Endothelial cell of umbilical vein (primary cell): ENCODE results near the gene ISM2. TPM values are rescaled to one million over a fixed set of nuclear protein-coding genes. Genes with fewer than 3 reads are reported as not detected.

Experiments used
- BruUV-seq: library from RNA; stranded (reverse); fragments of 400-500 nt; replicated peaks from 2 replicates; lab custom pipeline; 2021; lab: Mats Ljungman, UMichigan
- CTCF ChIA-PET: fragments of 300-600, 350-600 bp; sonication (Branson Sonifier 250); formaldehyde crosslinking; loops from one replicate; lab custom pipeline; 2021; ENCODE audit warnings: antibody characterized with exemption, inconsistent platforms; lab: Charles Lee
- POLR2A ChIA-PET: fragments of 300-600, 350-600 bp; sonication (Branson Sonifier 250); formaldehyde crosslinking; loops from one replicate; lab custom pipeline; 2021; ENCODE audit warnings: antibody characterized with exemption, inconsistent platforms; lab: Charles Lee
- DNase-seq: peaks from one replicate; pipeline ENCODE4 v3.0.0-alpha.2; 2011; ENCODE audit warnings: low read depth, low spot score
- FAIRE-seq: peaks from 2 replicates; lab custom pipeline; 2011; peaks lifted over from hg19 to GRCh38; lab: Jason Lieb, UNC
- H2AFZ ChIP-seq: 2 replicates; pipeline ENCODE4 v1.6.0; 2012; ENCODE audit warnings: low read depth, low read length, control low read depth, inconsistent platforms
- H3K27ac ChIP-seq: 2 replicates; pipeline ENCODE4 v1.5.1; 2011; ENCODE audit warnings: low read depth, mild to moderate bottlenecking, control low read depth, low read length, moderate library complexity; ENCODE audit not compliant: insufficient read depth
- H3K27me3 ChIP-seq, 2 experiments: 2 replicates each; pipeline versions ENCODE4 v1.6.0 to v1.6.1; 2011; ENCODE audit warnings: low read length in 2 of 2, mixed read lengths in 1 of 2; ENCODE audit not compliant: control insufficient read depth in 2 of 2, insufficient read depth in 2 of 2
- H3K36me3 ChIP-seq, 2 experiments: 2 replicates in 1 of 2; 3 replicates in 1 of 2; pipeline ENCODE4 v1.5.1; 2011; ENCODE audit warnings: low read length in 2 of 2, mild to moderate bottlenecking in 1 of 2, moderate library complexity in 1 of 2; ENCODE audit not compliant: control insufficient read depth in 2 of 2, insufficient read depth in 2 of 2; ENCODE audit errors: extremely low read depth in 1 of 2
- H3K4me1 ChIP-seq: 3 replicates; pipeline ENCODE4 v1.5.1; 2011; ENCODE audit warnings: mild to moderate bottlenecking, low read length; ENCODE audit not compliant: control insufficient read depth, insufficient read depth; ENCODE audit errors: extremely low read depth
- H3K4me2 ChIP-seq: 2 replicates; pipeline ENCODE4 v1.6.1; 2011; ENCODE audit warnings: low read length, control low read depth, mixed read lengths; ENCODE audit not compliant: insufficient read depth
- H3K4me3 ChIP-seq, 3 experiments: fragments of 200-600 bp in 1 of 3; sonication (generic), shearing (Covaris generic) in 1 of 3; replicated peaks in 1 of 3; 2 replicates each; pipeline ENCODE4 v1.5.1; 2011 to 2016; ENCODE audit warnings: control low read depth in 3 of 3, low read length in 3 of 3, mild to moderate bottlenecking in 2 of 3, inconsistent platforms in 1 of 3, low read depth in 1 of 3, moderate library complexity in 1 of 3; ENCODE audit not compliant: insufficient read depth in 1 of 3
- H3K79me2 ChIP-seq: 2 replicates; pipeline ENCODE4 v1.6.0; 2012; ENCODE audit warnings: low read length, inconsistent platforms; ENCODE audit not compliant: control insufficient read depth, insufficient read depth
- H3K9ac ChIP-seq: replicated peaks from 2 replicates; pipeline ENCODE3; 2011; ENCODE audit warnings: low read length, control low read depth; ENCODE audit not compliant: insufficient read depth; ENCODE audit errors: extremely low read depth
- H3K9me1 ChIP-seq: replicated peaks from 3 replicates; pipeline ENCODE4 v1.6.0; 2011; ENCODE audit warnings: mild to moderate bottlenecking, low read length; ENCODE audit not compliant: control insufficient read depth, insufficient read depth; ENCODE audit errors: extremely low read depth
- H3K9me3 ChIP-seq: replicated peaks from 2 replicates; pipeline ENCODE4 v1.5.1; 2012; ENCODE audit warnings: low read length, inconsistent platforms; ENCODE audit not compliant: control insufficient read depth, insufficient read depth
- H4K20me1 ChIP-seq: replicated peaks from 2 replicates; pipeline ENCODE3; 2011; ENCODE audit warnings: mild to moderate bottlenecking, low read length; ENCODE audit not compliant: control insufficient read depth, insufficient read depth; ENCODE audit errors: extremely low read depth
- CTCF ChIP-seq, 2 donors: IDR thresholded peaks; 1 replicate in 1 of 2; 2 replicates in 1 of 2; pipeline ENCODE4 v1.5.1; 2011; ENCODE audit warnings: low read length in 2 of 2, mild to moderate bottlenecking in 2 of 2, moderate library complexity in 2 of 2, control low read depth in 1 of 2, inconsistent platforms in 1 of 2, low read depth in 1 of 2; ENCODE audit not compliant: insufficient read depth in 1 of 2; ENCODE audit errors: extremely low read depth in 1 of 2
- EZH2 ChIP-seq: IDR thresholded peaks from 2 replicates; pipeline ENCODE4 v1.6.1; 2012; ENCODE audit warnings: borderline replicate concordance, low read depth, mild to moderate bottlenecking, moderate library complexity, low read length, inconsistent platforms; ENCODE audit not compliant: severe bottlenecking
- FOS ChIP-seq: IDR thresholded peaks from 2 replicates; pipeline ENCODE4 v1.6.1; 2011; ENCODE audit warnings: mild to moderate bottlenecking, low read length, moderate library complexity, borderline replicate concordance; ENCODE audit not compliant: insufficient read depth
- GATA2 ChIP-seq: IDR thresholded peaks from 2 replicates; pipeline ENCODE4 v1.7.0; 2011; ENCODE audit warnings: low read depth, mild to moderate bottlenecking, moderate library complexity, mixed read lengths, low read length; ENCODE audit not compliant: insufficient read length, insufficient read depth
- JUN ChIP-seq: IDR thresholded peaks from 2 replicates; pipeline ENCODE4 v1.6.1; 2011; ENCODE audit warnings: borderline replicate concordance, low read depth; ENCODE audit not compliant: insufficient read length, insufficient read depth
- MAX ChIP-seq: IDR thresholded peaks from 2 replicates; pipeline ENCODE4 v1.6.1; 2011; ENCODE audit not compliant: insufficient read depth, insufficient read length
- MYC ChIP-seq: IDR thresholded peaks from one replicate; pipeline ENCODE4 v1.6.1; 2011; ENCODE audit warnings: mild to moderate bottlenecking, low read depth, low read length
- POLR2A ChIP-seq: IDR thresholded peaks from 2 replicates; pipeline ENCODE4 v1.6.1; 2012; ENCODE audit warnings: low read depth, mild to moderate bottlenecking, control low read depth, low read length
- POLR2AphosphoS5 ChIP-seq: IDR thresholded peaks from 2 replicates; pipeline ENCODE4 v1.6.1; 2012; ENCODE audit warnings: low read depth, mild to moderate bottlenecking, control low read depth, low read length, moderate library complexity; ENCODE audit not compliant: insufficient read depth
- dilution Hi-C: fragments of 300-500 bp; cut with MboI; formaldehyde crosslinking; loops from one replicate; pipeline ENCODE4 v1.15.0; 2019; ENCODE audit warnings: low sequenced_read_pairs; ENCODE audit not compliant: extremely low pct_ligation_motif_present
- intact Hi-C: fragments of 100-400 bp; cut with micrococcal nuclease; formaldehyde crosslinking; loops from one replicate; pipeline ENCODE4 v1.10.0; 2022
- polyA plus RNA-seq, 4 experiments: library from polyadenylated mRNA; depleted of rRNA in 3 of 4; stranded (reverse) in 3 of 4; unstranded in 1 of 4; fragments of >200 nt; gene quantifications; 2 replicates each; pipeline versions ENCODE4 v1.2.1 to v1.2.3, GENCODE V29; 2011 to 2012; ENCODE audit warnings: missing spikeins in 1 of 4
- total RNA-seq: library from RNA; stranded (reverse); gene quantifications from 2 replicates; pipeline ENCODE4 v1.2.3, GENCODE V29; 2021

The ISM2 gene
- total and polyA plus RNA-seq, 2 donors (not counting 3 experiments of a cell fraction or from before 2014, with no cell fraction given), result not detected

- Histone ChIP-seq H3K4me1 (no peaks in the 10 kb centered on the region), H3K9ac (no peak overlapping the region), H4K20me1 (no peaks in the 10 kb centered on the region), H3K27me3 (no peaks in the 10 kb centered on the region), H3K9me1 (no peaks in the 10 kb centered on the region), H3K9me3 (no peaks in the 10 kb centered on the region), H3K79me2 (no peaks in the 10 kb centered on the region), H3K4me3 (no peak overlapping the region), H3K4me2 (no peak overlapping the region), H3K36me3 (peaks cover 15 to 22% of the 10 kb centered on the region in 2 experiments), H2AFZ (no peak overlapping the region), H3K27ac (no peak overlapping the region)
- ChIA-PET POLR2A (no interaction called here), CTCF (interaction anchor here (0.6 to 2.1 kb wide), 2 partner anchors 10 to 1229 kb away, joined by 3 to 12 read pairs; no protein-coding TSS in a partner anchor)
- DNase-seq, result no peak
- dilution Hi-C loops, result no loop called here
- FAIRE-seq, result no peak
- no peak for TF ChIP-seq MYC
- no peak for TF ChIP-seq MAX
- TF ChIP-seq GATA2, result no peak
- TF ChIP-seq EZH2, result no peak
- TF ChIP-seq FOS, result no peak
- TF ChIP-seq POLR2AphosphoS5, result no peak
- TF ChIP-seq CTCF (IDR thresholded peaks at IDR 0.05; ENCODE audit: extremely low read depth in 1 of 2, insufficient read depth in 1 of 2, low read depth in 1 of 2, low read length in 2 of 2), result no peak
- no peak for TF ChIP-seq POLR2A
- no peak for TF ChIP-seq JUN
- intact Hi-C loops, result no loop called here
- BruUV-seq, result TSS peak; percentile 27
Observed at GRCh38 chr14:77469067-77469505, 29.5 kb downstream of the ISM2 start.
